Panc1 (cell line): ENCODE measurements around the gene FHAD1.

ENCODE experiments used
- POLR2AphosphoS5 ChIP-seq: IDR thresholded peaks from 2 replicates; pipeline ENCODE4 v1.6.1; 2012; ENCODE audit warnings: mild to moderate bottlenecking, low read depth, low read length, moderate library complexity
- SIN3A ChIP-seq: IDR thresholded peaks from 2 replicates; pipeline ENCODE4 v1.6.1; 2012; ENCODE audit warnings: low read depth, mild to moderate bottlenecking, low read length, moderate library complexity, borderline replicate concordance; ENCODE audit not compliant: insufficient read depth
- TCF7L2 ChIP-seq: IDR thresholded peaks from 2 replicates; pipeline ENCODE4 v1.6.1; 2011; ENCODE audit warnings: mild to moderate bottlenecking, low read depth, low read length, inconsistent platforms
- TF ChIP-seq, protein P1 (sequence below): fragments of 450-650 bp; IDR thresholded peaks from 2 replicates; pipeline ENCODE4 v1.5.1; 2017; ENCODE audit warnings: mild to moderate bottlenecking
- TF ChIP-seq, protein P2 (sequence below), 2 experiments: IDR thresholded peaks; 2 replicates each; pipeline ENCODE4 v1.6.1; 2011 to 2012; ENCODE audit warnings: low read depth in 2 of 2, control low read depth in 1 of 2, low read length in 1 of 2, mild to moderate bottlenecking in 1 of 2, moderate library complexity in 1 of 2; ENCODE audit not compliant: insufficient read depth in 1 of 2

DNA sequence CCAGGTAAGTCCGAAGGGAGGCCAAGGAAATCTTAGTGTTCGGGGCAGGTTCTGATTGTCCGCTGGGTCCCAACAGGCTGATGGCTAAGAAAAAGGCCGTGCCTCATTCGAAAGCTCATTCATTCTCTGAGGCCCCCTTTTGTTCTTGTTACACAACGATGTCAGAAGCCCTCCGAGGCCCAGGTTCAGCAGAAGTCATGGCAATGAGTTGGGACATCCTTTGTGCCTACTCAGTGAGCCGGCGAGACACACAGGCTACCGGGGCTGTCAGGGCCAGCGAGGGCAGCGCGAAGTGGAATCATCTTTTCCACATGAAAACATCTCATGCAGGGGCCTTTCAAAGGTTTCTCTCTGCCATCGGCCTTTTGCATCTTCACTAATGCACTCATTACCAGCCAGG lies 113.7 kb downstream of the FHAD1 start:
- TF ChIP-seq, protein P1, sequence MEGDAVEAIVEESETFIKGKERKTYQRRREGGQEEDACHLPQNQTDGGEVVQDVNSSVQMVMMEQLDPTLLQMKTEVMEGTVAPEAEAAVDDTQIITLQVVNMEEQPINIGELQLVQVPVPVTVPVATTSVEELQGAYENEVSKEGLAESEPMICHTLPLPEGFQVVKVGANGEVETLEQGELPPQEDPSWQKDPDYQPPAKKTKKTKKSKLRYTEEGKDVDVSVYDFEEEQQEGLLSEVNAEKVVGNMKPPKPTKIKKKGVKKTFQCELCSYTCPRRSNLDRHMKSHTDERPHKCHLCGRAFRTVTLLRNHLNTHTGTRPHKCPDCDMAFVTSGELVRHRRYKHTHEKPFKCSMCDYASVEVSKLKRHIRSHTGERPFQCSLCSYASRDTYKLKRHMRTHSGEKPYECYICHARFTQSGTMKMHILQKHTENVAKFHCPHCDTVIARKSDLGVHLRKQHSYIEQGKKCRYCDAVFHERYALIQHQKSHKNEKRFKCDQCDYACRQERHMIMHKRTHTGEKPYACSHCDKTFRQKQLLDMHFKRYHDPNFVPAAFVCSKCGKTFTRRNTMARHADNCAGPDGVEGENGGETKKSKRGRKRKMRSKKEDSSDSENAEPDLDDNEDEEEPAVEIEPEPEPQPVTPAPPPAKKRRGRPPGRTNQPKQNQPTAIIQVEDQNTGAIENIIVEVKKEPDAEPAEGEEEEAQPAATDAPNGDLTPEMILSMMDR = no peak
- TF ChIP-seq POLR2AphosphoS5 (no peak), SIN3A (no peak), TCF7L2 (no peak)
- TF ChIP-seq, protein P2, sequence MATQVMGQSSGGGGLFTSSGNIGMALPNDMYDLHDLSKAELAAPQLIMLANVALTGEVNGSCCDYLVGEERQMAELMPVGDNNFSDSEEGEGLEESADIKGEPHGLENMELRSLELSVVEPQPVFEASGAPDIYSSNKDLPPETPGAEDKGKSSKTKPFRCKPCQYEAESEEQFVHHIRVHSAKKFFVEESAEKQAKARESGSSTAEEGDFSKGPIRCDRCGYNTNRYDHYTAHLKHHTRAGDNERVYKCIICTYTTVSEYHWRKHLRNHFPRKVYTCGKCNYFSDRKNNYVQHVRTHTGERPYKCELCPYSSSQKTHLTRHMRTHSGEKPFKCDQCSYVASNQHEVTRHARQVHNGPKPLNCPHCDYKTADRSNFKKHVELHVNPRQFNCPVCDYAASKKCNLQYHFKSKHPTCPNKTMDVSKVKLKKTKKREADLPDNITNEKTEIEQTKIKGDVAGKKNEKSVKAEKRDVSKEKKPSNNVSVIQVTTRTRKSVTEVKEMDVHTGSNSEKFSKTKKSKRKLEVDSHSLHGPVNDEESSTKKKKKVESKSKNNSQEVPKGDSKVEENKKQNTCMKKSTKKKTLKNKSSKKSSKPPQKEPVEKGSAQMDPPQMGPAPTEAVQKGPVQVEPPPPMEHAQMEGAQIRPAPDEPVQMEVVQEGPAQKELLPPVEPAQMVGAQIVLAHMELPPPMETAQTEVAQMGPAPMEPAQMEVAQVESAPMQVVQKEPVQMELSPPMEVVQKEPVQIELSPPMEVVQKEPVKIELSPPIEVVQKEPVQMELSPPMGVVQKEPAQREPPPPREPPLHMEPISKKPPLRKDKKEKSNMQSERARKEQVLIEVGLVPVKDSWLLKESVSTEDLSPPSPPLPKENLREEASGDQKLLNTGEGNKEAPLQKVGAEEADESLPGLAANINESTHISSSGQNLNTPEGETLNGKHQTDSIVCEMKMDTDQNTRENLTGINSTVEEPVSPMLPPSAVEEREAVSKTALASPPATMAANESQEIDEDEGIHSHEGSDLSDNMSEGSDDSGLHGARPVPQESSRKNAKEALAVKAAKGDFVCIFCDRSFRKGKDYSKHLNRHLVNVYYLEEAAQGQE (IDR thresholded peaks at IDR 0.05; ENCODE audit: insufficient read depth in 1 of 2, low read depth in 2 of 2, low read length in 1 of 2) = no peak
